Cardiac muscle cell (in vitro differentiated cells and primary cell): ENCODE results near the gene PGGT1B. TPM values are rescaled to one million over a fixed set of nuclear protein-coding genes. Genes with fewer than 3 reads are reported as not detected.

Experiments used
- DNase-seq, 2 donors: peaks; one replicate each; pipeline versions ENCODE4 v3.0.0 to v3.0.0-alpha.2; 2010 to 2017; ENCODE audit warnings: low read depth in 1 of 2, low spot score in 1 of 2
- H3K27ac ChIP-seq: fragments of 200-600 bp; sonication (generic); 2 replicates; pipeline ENCODE4 v1.5.1; 2016
- H3K27me3 ChIP-seq: fragments of 200-600 bp; sonication (generic); 2 replicates; pipeline ENCODE4 v1.6.0; 2016; ENCODE audit warnings: control low read depth
- H3K36me3 ChIP-seq: fragments of 200-600 bp; sonication (generic); 2 replicates; pipeline ENCODE4 v1.5.1; 2016; ENCODE audit warnings: control low read depth
- H3K4me1 ChIP-seq: fragments of 200-600 bp; sonication (generic); 2 replicates; pipeline ENCODE4 v1.8.1; 2017; ENCODE audit warnings: low read depth, mild to moderate bottlenecking, mixed run types
- H3K4me3 ChIP-seq: fragments of 200-600 bp; sonication (generic); 2 replicates; pipeline ENCODE4 v1.5.1; 2016; ENCODE audit warnings: mild to moderate bottlenecking
- H3K9me3 ChIP-seq: fragments of 200-600 bp; sonication (generic); 2 replicates; pipeline ENCODE4 v1.5.1; 2017; ENCODE audit warnings: low read depth, mild to moderate bottlenecking, control low read depth
- polyA plus RNA-seq: library from polyadenylated mRNA; unstranded; fragments of >200 nt; fragmentation: Nextera tagmentation; extraction: Ambion mirVana; gene quantifications from 2 replicates; pipeline ENCODE4 v1.2.1, GENCODE V29; 2016
- total RNA-seq: library from RNA; depleted of rRNA; stranded (reverse); fragments of >200 nt; gene quantifications from 2 replicates; pipeline ENCODE4 v1.2.3, GENCODE V29; 2016
- TF ChIP-seq, protein P1 (sequence below): IDR thresholded peaks from 2 replicates; pipeline ENCODE4 v1.5.1; 2012; ENCODE audit warnings: low read depth, mild to moderate bottlenecking, low read length

Gene PGGT1B
- total and polyA plus RNA-seq, 2 experiments from 2014 or later, result 6.9 to 12.8 TPM

DNA sequence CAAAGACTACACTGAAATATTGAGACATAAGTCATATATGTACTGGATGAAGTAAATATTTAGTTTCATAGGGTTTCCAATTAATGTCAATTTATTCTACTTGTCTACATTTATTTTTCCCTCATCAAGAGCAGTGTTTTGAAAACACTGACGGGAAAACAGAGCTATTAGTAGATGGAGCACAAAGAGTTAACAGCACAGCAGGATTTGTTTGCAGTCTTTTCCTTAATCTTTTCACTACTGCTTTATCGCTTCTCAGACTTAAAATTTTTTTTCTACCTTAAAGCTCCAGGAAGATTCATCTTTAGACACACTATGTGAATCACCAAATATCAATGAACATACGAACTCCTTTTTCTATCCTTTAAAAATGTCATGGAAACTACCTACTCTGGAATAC is 25.6 kb downstream of the PGGT1B start:
- no peak overlapping the region for H3K27ac ChIP-seq
- H3K9me3 ChIP-seq, result no peaks in the 10 kb centered on the region
- DNase-seq, result no peak
- H3K27me3 ChIP-seq, result no peaks in the 10 kb centered on the region
- H3K36me3 ChIP-seq, result peaks cover 15% of the 10 kb centered on the region
- TF ChIP-seq, protein P1, sequence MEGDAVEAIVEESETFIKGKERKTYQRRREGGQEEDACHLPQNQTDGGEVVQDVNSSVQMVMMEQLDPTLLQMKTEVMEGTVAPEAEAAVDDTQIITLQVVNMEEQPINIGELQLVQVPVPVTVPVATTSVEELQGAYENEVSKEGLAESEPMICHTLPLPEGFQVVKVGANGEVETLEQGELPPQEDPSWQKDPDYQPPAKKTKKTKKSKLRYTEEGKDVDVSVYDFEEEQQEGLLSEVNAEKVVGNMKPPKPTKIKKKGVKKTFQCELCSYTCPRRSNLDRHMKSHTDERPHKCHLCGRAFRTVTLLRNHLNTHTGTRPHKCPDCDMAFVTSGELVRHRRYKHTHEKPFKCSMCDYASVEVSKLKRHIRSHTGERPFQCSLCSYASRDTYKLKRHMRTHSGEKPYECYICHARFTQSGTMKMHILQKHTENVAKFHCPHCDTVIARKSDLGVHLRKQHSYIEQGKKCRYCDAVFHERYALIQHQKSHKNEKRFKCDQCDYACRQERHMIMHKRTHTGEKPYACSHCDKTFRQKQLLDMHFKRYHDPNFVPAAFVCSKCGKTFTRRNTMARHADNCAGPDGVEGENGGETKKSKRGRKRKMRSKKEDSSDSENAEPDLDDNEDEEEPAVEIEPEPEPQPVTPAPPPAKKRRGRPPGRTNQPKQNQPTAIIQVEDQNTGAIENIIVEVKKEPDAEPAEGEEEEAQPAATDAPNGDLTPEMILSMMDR, result no peak
- H3K4me3 ChIP-seq, result no peak overlapping the region
- H3K4me1 ChIP-seq, result no peaks in the 10 kb centered on the region

DNA sequence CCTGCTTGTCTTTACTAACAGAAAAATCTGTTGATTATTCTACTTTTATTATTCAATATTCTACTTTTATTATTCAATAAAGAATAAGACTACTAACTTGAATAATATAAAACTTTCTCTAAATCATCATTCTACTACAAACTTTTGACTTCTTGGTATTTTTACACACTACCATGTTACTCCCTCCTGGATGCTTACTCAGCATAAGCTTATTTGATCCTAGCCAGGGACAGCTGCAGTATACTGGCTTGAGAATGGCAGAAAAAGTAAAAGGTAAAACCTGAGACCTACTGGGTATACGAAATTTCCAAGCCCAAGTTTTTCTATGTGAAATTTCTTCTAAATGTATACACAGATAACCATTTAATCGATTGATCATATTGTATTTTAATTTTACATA is 26.1 kb downstream of the PGGT1B start:
- H3K27me3 ChIP-seq, result no peaks in the 10 kb centered on the region
- H3K4me1 ChIP-seq, result no peaks in the 10 kb centered on the region
- no peak for DNase-seq
- TF ChIP-seq, protein P1, result no peak
- no peaks in the 10 kb centered on the region for H3K9me3 ChIP-seq
- peaks cover 18% of the 10 kb centered on the region for H3K36me3 ChIP-seq
- no peak overlapping the region for H3K27ac ChIP-seq
- no peak overlapping the region for H3K4me3 ChIP-seq

DNA sequence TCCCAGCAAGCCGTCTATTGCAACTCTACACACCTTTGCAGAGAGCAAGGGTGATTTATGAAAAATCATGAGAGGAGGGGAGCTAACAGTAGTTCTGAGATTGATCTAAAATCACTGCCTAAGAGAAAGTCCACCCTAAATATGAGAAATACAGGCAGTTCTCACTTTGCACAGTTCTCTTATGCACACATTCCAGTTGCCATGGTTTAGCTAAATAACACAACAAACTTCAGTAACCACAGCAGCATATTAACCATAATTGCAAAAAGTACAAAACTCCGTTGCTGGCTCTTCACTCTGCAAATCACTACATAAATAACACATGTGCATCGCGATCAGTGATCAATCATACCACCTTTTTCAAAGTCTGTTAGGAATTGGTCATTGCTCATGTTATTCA is 31.1 kb downstream of the PGGT1B start:
- Histone ChIP-seq H3K4me3 (no peak overlapping the region), H3K9me3 (no peaks in the 10 kb centered on the region), H3K27ac (no peak overlapping the region), H3K36me3 (peaks cover 17% of the 10 kb centered on the region), H3K4me1 (no peaks in the 10 kb centered on the region), H3K27me3 (no peaks in the 10 kb centered on the region)
- peak in 1 of 2 donors; percentile 3 for DNase-seq
- TF ChIP-seq, protein P1, result no peak

DNA sequence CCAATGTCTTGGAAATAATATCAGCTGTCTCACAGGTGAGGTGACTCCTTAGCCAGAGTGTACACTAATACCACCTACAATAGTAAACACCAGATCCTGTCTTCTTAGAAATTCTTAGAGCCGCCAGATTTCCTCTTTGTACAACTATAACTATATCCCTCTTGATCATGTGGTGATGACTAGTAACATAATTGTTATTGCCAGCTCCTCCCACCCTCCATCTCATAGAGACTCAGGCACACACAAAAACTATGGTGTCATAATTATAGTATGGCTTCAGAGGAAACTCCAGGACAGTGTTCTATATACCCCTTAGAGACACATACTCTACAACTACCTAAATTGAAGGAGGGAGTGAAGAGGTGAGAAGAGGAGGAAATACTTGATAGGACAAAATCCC is 33.1 kb downstream of the PGGT1B start:
- Histone ChIP-seq H3K4me3 (no peak overlapping the region), H3K9me3 (no peaks in the 10 kb centered on the region), H3K27ac (no peak overlapping the region), H3K4me1 (no peaks in the 10 kb centered on the region), H3K27me3 (no peaks in the 10 kb centered on the region), H3K36me3 (peaks cover 9% of the 10 kb centered on the region)
- TF ChIP-seq, protein P1, result no peak
- DNase-seq, result no peak

DNA sequence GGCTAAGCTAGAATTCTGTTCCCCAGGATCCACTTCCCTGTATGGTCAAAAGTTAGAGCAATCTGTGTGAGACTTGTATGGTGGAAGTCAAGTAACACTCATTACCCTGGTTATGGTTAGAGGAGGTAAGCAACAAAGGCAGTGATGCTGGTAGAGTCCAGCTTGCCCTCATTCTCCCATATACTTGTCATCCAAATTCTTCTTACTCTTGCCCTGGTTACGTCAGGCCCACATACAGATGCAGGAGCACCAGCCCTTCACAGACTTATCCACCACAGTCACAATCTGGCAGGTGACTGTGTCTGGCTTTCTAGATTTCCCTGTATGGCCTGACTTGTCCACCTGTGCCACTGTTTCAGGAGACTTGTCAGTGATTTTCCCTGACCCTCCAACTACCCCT is 35.4 kb downstream of the PGGT1B start:
- Histone ChIP-seq H3K27ac (no peak overlapping the region), H3K4me3 (no peak overlapping the region), H3K36me3 (peaks cover 9% of the 10 kb centered on the region), H3K9me3 (no peaks in the 10 kb centered on the region), H3K27me3 (no peaks in the 10 kb centered on the region), H3K4me1 (no peaks in the 10 kb centered on the region)
- no peak for DNase-seq
- TF ChIP-seq, protein P1, result no peak

DNA sequence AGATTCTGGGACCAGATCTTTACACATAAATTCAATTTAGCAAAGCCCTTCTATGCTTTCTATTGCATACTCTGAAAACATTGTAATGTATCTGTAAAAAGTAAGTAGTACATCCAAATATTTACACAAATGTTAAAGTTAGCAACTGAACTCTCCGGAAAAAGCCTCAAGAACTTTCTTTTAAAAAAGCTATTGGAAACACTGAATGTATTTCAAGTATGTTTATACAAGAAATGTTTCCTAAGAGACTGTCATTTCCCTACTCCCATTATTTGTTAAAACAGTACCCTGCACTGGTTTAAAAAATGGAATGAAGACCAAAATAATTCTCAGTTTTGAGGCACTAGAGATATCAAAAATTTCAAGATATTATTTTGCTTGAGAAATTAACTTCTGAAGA is 48.1 kb downstream of the PGGT1B start:
- no peak overlapping the region for H3K4me3 ChIP-seq
- no peaks in the 10 kb centered on the region for H3K27me3 ChIP-seq
- no peak for DNase-seq
- TF ChIP-seq, protein P1, result no peak
- H3K4me1 ChIP-seq, result no peaks in the 10 kb centered on the region
- peaks cover 13% of the 10 kb centered on the region for H3K36me3 ChIP-seq
- no peak overlapping the region for H3K27ac ChIP-seq
- no peaks in the 10 kb centered on the region for H3K9me3 ChIP-seq
